ENCODE data around the gene BCL2A1. TPM values are rescaled to one million over a fixed set of nuclear protein-coding genes. Genes with fewer than 3 reads are reported as not detected.

BCL2A1 gene
- total RNA-seq, 2 experiments from 2014 or later, result 2.2 to 2.3 TPM

DNA sequence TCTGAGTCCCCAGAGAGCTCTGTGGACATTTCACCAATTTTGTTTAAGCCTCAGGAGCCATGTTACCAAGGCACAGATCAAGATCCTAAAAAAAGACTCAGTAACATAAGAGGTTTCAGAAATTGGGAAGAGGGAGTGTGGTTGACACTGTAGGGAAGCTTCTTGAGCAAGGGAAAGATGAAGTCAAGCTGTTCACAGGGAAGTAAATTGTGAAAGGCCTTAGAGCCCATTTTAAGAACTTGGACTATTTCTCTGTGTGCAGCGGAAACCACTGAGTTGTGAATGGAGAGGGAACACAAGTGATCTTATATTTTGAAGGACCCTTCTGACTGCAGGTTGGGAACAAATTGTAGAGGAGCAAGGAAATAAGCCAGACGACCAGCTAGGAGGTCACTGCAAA, 18.7 kb downstream of the BCL2A1 start:
- Histone ChIP-seq H3K4me3 (ENCODE audit: low read depth, low read length, poor library complexity, severe bottlenecking) (no peak overlapping the region), H4K20me1 (ENCODE audit: insufficient read depth, low read length) (no peaks in the 10 kb centered on the region), H3K9me3 (ENCODE audit: low read length) (no peaks in the 10 kb centered on the region), H2AFZ (ENCODE audit: low read length) (no peak overlapping the region), H3K4me1 (ENCODE audit: insufficient read depth, low read length, poor library complexity, severe bottlenecking) (peaks cover 13% of the 10 kb centered on the region), H3K36me3 (ENCODE audit: insufficient read depth, low read length) (no peaks in the 10 kb centered on the region), H3K27ac (ENCODE audit: low read depth, low read length, poor library complexity, severe bottlenecking) (no peak overlapping the region), H3K9me2 (ENCODE audit: insufficient read depth, low read length) (no peaks in the 10 kb centered on the region), H3K4me2 (ENCODE audit: low read length) (no peak overlapping the region), H3K79me2 (ENCODE audit: insufficient read depth, low read depth, low read length) (no peaks in the 10 kb centered on the region)
- no peak for TF ChIP-seq EZH2phosphoT487 (IDR thresholded peaks at IDR 0.05; ENCODE audit: borderline replicate concordance, low read depth, low read length)
- TF ChIP-seq, protein P1, sequence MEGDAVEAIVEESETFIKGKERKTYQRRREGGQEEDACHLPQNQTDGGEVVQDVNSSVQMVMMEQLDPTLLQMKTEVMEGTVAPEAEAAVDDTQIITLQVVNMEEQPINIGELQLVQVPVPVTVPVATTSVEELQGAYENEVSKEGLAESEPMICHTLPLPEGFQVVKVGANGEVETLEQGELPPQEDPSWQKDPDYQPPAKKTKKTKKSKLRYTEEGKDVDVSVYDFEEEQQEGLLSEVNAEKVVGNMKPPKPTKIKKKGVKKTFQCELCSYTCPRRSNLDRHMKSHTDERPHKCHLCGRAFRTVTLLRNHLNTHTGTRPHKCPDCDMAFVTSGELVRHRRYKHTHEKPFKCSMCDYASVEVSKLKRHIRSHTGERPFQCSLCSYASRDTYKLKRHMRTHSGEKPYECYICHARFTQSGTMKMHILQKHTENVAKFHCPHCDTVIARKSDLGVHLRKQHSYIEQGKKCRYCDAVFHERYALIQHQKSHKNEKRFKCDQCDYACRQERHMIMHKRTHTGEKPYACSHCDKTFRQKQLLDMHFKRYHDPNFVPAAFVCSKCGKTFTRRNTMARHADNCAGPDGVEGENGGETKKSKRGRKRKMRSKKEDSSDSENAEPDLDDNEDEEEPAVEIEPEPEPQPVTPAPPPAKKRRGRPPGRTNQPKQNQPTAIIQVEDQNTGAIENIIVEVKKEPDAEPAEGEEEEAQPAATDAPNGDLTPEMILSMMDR (conservative IDR thresholded peaks at IDR 0.05; ENCODE audit: low read length), result no peak
- no peak for DNase-seq (ENCODE audit: low spot score)
- CTCF ChIA-PET (ENCODE audit: unreplicated experiment), result no interaction called here
- POLR2A ChIA-PET, result interaction anchor here (0.8 kb wide), 1 partner anchor 18 kb away, joined by 3 read pairs; no protein-coding TSS in a partner anchor
- intact Hi-C loops (cut with micrococcal nuclease; ENCODE audit: unreplicated experiment), result no loop called here
- no TSS peak for BruUV-seq (replicated peaks)

DNA sequence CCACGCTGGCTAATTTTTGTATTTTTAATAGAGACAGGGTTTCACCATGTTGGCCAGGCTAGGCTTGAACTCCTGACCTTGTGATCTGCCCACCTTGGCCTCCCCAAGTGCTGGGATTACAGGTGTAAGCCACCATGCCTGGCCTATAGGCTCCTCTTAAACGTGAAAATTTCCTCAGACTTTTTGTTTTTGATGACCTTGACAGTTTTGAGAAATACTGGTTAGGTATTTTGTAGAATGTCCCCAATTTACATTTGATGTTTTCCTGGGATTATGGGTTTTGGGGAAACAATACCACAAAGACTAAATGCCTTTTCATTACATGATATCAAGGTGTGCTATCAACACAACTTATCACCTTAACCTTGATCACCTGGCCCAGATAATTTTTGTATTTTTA, 20.7 kb downstream of the BCL2A1 start:
- BruUV-seq (replicated peaks), result no TSS peak
- TF ChIP-seq, protein P1 (conservative IDR thresholded peaks at IDR 0.05; ENCODE audit: low read length), result no peak
- no peak for TF ChIP-seq EZH2phosphoT487 (IDR thresholded peaks at IDR 0.05; ENCODE audit: borderline replicate concordance, low read depth, low read length)
- CTCF ChIA-PET (ENCODE audit: unreplicated experiment), result no interaction called here

DNA sequence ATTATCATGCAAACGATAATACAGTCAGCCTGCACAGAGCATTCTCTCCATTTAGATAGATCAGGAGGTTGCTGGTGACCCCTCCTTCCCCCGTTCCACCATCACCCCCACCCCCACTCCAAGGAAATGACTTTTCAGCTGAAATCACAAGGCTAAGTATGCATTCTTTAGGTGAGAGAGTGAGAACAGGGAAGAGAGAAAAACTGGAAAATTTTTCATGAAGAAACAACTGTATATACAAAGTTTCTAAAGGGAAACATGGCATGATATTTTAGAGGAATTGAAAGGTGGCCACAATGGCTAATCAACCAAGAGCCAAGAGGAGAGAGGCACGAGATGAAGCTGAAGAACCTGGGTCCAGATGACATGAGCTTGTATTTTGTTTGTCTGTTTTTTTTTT, 22.2 kb downstream of the BCL2A1 start:
- H3K9me3 ChIP-seq (ENCODE audit: low read length), result no peaks in the 10 kb centered on the region
- H3K27ac ChIP-seq (ENCODE audit: low read depth, low read length, poor library complexity, severe bottlenecking), result no peak overlapping the region
- H3K4me2 ChIP-seq (ENCODE audit: low read length), result no peak overlapping the region
- H2AFZ ChIP-seq (ENCODE audit: low read length), result no peak overlapping the region
- no peaks in the 10 kb centered on the region for H4K20me1 ChIP-seq (ENCODE audit: insufficient read depth, low read length)
- intact Hi-C loops (cut with micrococcal nuclease; ENCODE audit: unreplicated experiment), result no loop called here
- no TSS peak for BruUV-seq (replicated peaks)
- DNase-seq (ENCODE audit: low spot score), result no peak
- no peaks in the 10 kb centered on the region for H3K9me2 ChIP-seq (ENCODE audit: insufficient read depth, low read length)
- H3K4me1 ChIP-seq (ENCODE audit: insufficient read depth, low read length, poor library complexity, severe bottlenecking), result peaks cover 3% of the 10 kb centered on the region
- no peak for TF ChIP-seq EZH2phosphoT487 (IDR thresholded peaks at IDR 0.05; ENCODE audit: borderline replicate concordance, low read depth, low read length)
- TF ChIP-seq, protein P1 (conservative IDR thresholded peaks at IDR 0.05; ENCODE audit: low read length), result no peak
- no peak overlapping the region for H3K4me3 ChIP-seq (ENCODE audit: low read depth, low read length, poor library complexity, severe bottlenecking)
- H3K36me3 ChIP-seq (ENCODE audit: insufficient read depth, low read length), result no peaks in the 10 kb centered on the region
- H3K79me2 ChIP-seq (ENCODE audit: insufficient read depth, low read depth, low read length), result no peaks in the 10 kb centered on the region
- POLR2A ChIA-PET, result interaction anchor here (0.6 to 1.2 kb wide), 4 partner anchors 25 to 1371 kb away, joined by 3 to 5 read pairs (median 4); no protein-coding TSS in a partner anchor
- CTCF ChIA-PET (ENCODE audit: unreplicated experiment), result interaction anchor here (0.6 to 0.7 kb wide), 3 partner anchors 9 to 902 kb away, joined by 3 to 4 read pairs (median 4); no protein-coding TSS in a partner anchor

More for the DNA sequence above, 20.7 kb downstream of the BCL2A1 start:
- Histone ChIP-seq H3K9me2 (ENCODE audit: insufficient read depth, low read length) (no peaks in the 10 kb centered on the region), H3K4me2 (ENCODE audit: low read length) (no peak overlapping the region), H2AFZ (ENCODE audit: low read length) (no peak overlapping the region), H3K36me3 (ENCODE audit: insufficient read depth, low read length) (no peaks in the 10 kb centered on the region), H4K20me1 (ENCODE audit: insufficient read depth, low read length) (no peaks in the 10 kb centered on the region), H3K4me1 (ENCODE audit: insufficient read depth, low read length, poor library complexity, severe bottlenecking) (peaks cover 13% of the 10 kb centered on the region), H3K4me3 (ENCODE audit: low read depth, low read length, poor library complexity, severe bottlenecking) (no peak overlapping the region), H3K27ac (ENCODE audit: low read depth, low read length, poor library complexity, severe bottlenecking) (no peak overlapping the region), H3K9me3 (ENCODE audit: low read length) (no peaks in the 10 kb centered on the region), H3K79me2 (ENCODE audit: insufficient read depth, low read depth, low read length) (no peaks in the 10 kb centered on the region)
- POLR2A ChIA-PET, result interaction anchor here (0.6 kb wide), 1 partner anchor 55 kb away, joined by 4 read pairs; no protein-coding TSS in a partner anchor
- no peak for DNase-seq (ENCODE audit: low spot score)
- intact Hi-C loops (cut with micrococcal nuclease; ENCODE audit: unreplicated experiment), result no loop called here
